K562 (cell line): ENCODE data around the gene NYAP1. TPM values are rescaled to one million over a fixed set of nuclear protein-coding genes. Genes with fewer than 3 reads are reported as not detected.

Source experiments
- ATAC-seq: fragments of 200-7000 bp; cut with Tn5 transposase; 3 replicates; pipeline ENCODE4 v1.9.1; 2020; ENCODE audit warnings: moderate library complexity
- BruUV-seq: library from RNA; stranded (reverse); fragments of 400-500 nt; replicated peaks from 2 replicates; lab custom pipeline; 2021; lab: Mats Ljungman, UMichigan
- CTCF ChIA-PET: fragments of 300-600 bp; formaldehyde crosslinking; extraction: SDS; loops from one replicate; lab custom pipeline; 2021; ENCODE audit warnings: low intra/inter-chr PET ratio; lab: Yijun Ruan, JAX
- POLR2A ChIA-PET: fragments of 300-600, 350-650 bp; sonication (Branson Sonifier 250); formaldehyde crosslinking; extraction: SDS; loops from one replicate; lab custom pipeline; 2021; ENCODE audit warnings: antibody characterized with exemption, inconsistent platforms; lab: Yijun Ruan, JAX
- DNase-seq, 4 experiments: peaks; one replicate each; pipeline versions ENCODE4 v3.0.0 to v3.0.0-alpha.2; 2011 to 2018; ENCODE audit warnings: low spot score in 3 of 4, mixed read lengths in 3 of 4; ENCODE audit errors: extremely low read depth in 1 of 4
- FAIRE-seq: peaks from 2 replicates; lab custom pipeline; 2011; peaks lifted over from hg19 to GRCh38; lab: Jason Lieb, UNC
- H2AFZ ChIP-seq: 2 replicates; pipeline ENCODE4 v1.6.0; 2011; ENCODE audit warnings: low read depth, low read length, control low read depth, inconsistent platforms
- H3K27ac ChIP-seq: fragments of 200-600 bp; 3 replicates; pipeline ENCODE4 v1.8.0; 2011; ENCODE audit warnings: low read depth, mild to moderate bottlenecking, control low read depth, inconsistent platforms, low read length, moderate library complexity, mixed read lengths; ENCODE audit errors: extremely low read depth
- H3K27me3 ChIP-seq, 2 experiments: fragments of 300-600 bp in 1 of 2; 2 replicates in 1 of 2; 3 replicates in 1 of 2; pipeline versions ENCODE4 v1.6.0 to v1.8.0; 2011; ENCODE audit warnings: inconsistent platforms in 2 of 2, low read length in 2 of 2, mild to moderate bottlenecking in 1 of 2, mixed read lengths in 1 of 2, moderate library complexity in 1 of 2; ENCODE audit not compliant: control insufficient read depth in 2 of 2, insufficient read depth in 2 of 2
- H3K36me3 ChIP-seq: fragments of 300-600 bp; 3 replicates; pipeline ENCODE4 v1.8.0; 2011; ENCODE audit warnings: mild to moderate bottlenecking, low read length, inconsistent platforms; ENCODE audit not compliant: control insufficient read depth, insufficient read depth
- H3K4me1 ChIP-seq, 2 experiments: fragments of 200-600 bp in 1 of 2; replicated peaks in 1 of 2; 2 replicates in 1 of 2; 3 replicates in 1 of 2; pipeline versions ENCODE4 v1.5.1 to v1.8.0; 2011; ENCODE audit warnings: inconsistent platforms in 2 of 2, low read length in 2 of 2, mild to moderate bottlenecking in 1 of 2, mixed read lengths in 1 of 2, moderate library complexity in 1 of 2; ENCODE audit not compliant: control insufficient read depth in 2 of 2, insufficient read depth in 2 of 2
- H3K4me2 ChIP-seq: 2 replicates; pipeline ENCODE4 v1.6.1; 2011; ENCODE audit warnings: low read length, control low read depth, inconsistent platforms, mixed read lengths; ENCODE audit not compliant: insufficient read depth
- H3K4me3 ChIP-seq: fragments of 200-600 bp; sonication (generic), shearing (Covaris generic); 2 replicates; pipeline ENCODE4 v1.5.1; 2016; ENCODE audit warnings: control low read depth, inconsistent platforms
- H3K79me2 ChIP-seq: fragments of 200-600 bp; 3 replicates; pipeline ENCODE4 v1.8.0; 2011; ENCODE audit warnings: low read length, inconsistent platforms; ENCODE audit not compliant: control insufficient read depth, insufficient read depth
- H3K9ac ChIP-seq, 2 experiments: 2 replicates each; pipeline versions ENCODE4 v1.6.0 to v1.6.1; 2011; ENCODE audit warnings: low read depth in 2 of 2, low read length in 2 of 2, control low read depth in 1 of 2, inconsistent platforms in 1 of 2, mild to moderate bottlenecking in 1 of 2, mixed read lengths in 1 of 2; ENCODE audit not compliant: insufficient read depth in 1 of 2
- H3K9me1 ChIP-seq: one replicate; pipeline ENCODE4 v1.6.0; 2011; ENCODE audit warnings: inconsistent platforms, mild to moderate bottlenecking, low read length, moderate library complexity; ENCODE audit not compliant: control insufficient read depth, insufficient read depth
- H3K9me3 ChIP-seq: replicated peaks from 2 replicates; pipeline ENCODE4 v1.5.1; 2011; ENCODE audit warnings: low read depth, low read length, inconsistent platforms; ENCODE audit not compliant: control insufficient read depth, insufficient read depth
- H4K20me1 ChIP-seq: replicated peaks from 2 replicates; pipeline ENCODE4 v1.6.1; 2011; ENCODE audit warnings: low read length, inconsistent platforms, mixed read lengths; ENCODE audit not compliant: control insufficient read depth, insufficient read depth
- CHAMP1 ChIP-seq: fragments of 450-650 bp; IDR thresholded peaks from 2 replicates; pipeline ENCODE4 v1.6.1; 2016; ENCODE audit warnings: mild to moderate bottlenecking
- KDM1A ChIP-seq, 2 experiments: fragments of 450-650 bp; IDR thresholded peaks; 2 replicates each; pipeline ENCODE4 v1.6.1; 2016; ENCODE audit warnings: mild to moderate bottlenecking in 2 of 2
- NRF1 ChIP-seq, 2 experiments: fragments of 450-650 bp; IDR thresholded peaks in 1 of 2; conservative IDR thresholded peaks in 1 of 2; 2 replicates each; pipeline ENCODE4 v1.6.1; 2014; ENCODE audit warnings: mild to moderate bottlenecking in 2 of 2
- POLR2AphosphoS5 ChIP-seq: IDR thresholded peaks from 2 replicates; pipeline ENCODE4 v1.6.1; 2011; ENCODE audit warnings: mild to moderate bottlenecking, low read depth, low read length, moderate library complexity; ENCODE audit not compliant: control insufficient read depth, insufficient read depth
- PPARD ChIP-seq: fragments of 250-450 bp; sonication (Bioruptor Pico); IDR thresholded peaks from 2 replicates; pipeline ENCODE4 v1.8.0; 2022; ENCODE audit warnings: inconsistent platforms, mild to moderate bottlenecking, moderate library complexity
- SMAD3 ChIP-seq: fragments of 450-650 bp; formaldehyde crosslinking; conservative IDR thresholded peaks from 2 replicates; pipeline ENCODE4 v1.4.0; 2020; ENCODE audit warnings: mild to moderate bottlenecking
- ZNF121 ChIP-seq: sonication (generic); formaldehyde crosslinking; conservative IDR thresholded peaks from 2 replicates; pipeline ENCODE4 v1.8.0; 2022; ENCODE audit warnings: missing genetic modification reagents
- ZNF407 ChIP-seq: fragments of 450-650 bp; IDR thresholded peaks from 2 replicates; pipeline ENCODE4 v1.6.1; 2016; ENCODE audit warnings: low read depth
- WGBS: fragments of 100-300 bp; shearing (Covaris generic); methylation state at CpG from one replicate; pipeline ENCODE4 v1.1.6; 2016; ENCODE audit warnings: low coverage, mixed read lengths; ENCODE audit not compliant: insufficient coverage; ENCODE audit errors: missing lambda C conversion rate; 5-methylcytosine and 5-hydroxymethylcytosine counted together
- in situ Hi-C: fragments of 300-500 bp; cut with MboI; formaldehyde crosslinking; loops from 4 replicates; pipeline ENCODE4 v1.15.0; 2018; ENCODE audit warnings: inconsistent platforms, mixed read lengths
- intact Hi-C: fragments of 100-400 bp; cut with micrococcal nuclease; formaldehyde crosslinking; loops from 2 replicates; pipeline ENCODE4 v1.14.2; 2022
- polyA plus RNA-seq, 8 experiments: library from polyadenylated mRNA; depleted of rRNA in 4 of 8; stranded (reverse) in 5 of 8; unstranded in 3 of 8; fragments of >200 nt; fragmentation: Nextera tagmentation in 2 of 8; fragmentation: Illumina TruSeq in 1 of 8; extraction: Ambion mirVana in 2 of 8; extraction: Trizol in 1 of 8; gene quantifications; 2 replicates each; pipeline versions ENCODE4 v1.2.1 to v1.2.3, GENCODE V29; 2011 to 2014; ENCODE audit warnings: inconsistent platforms in 1 of 8, missing spikeins in 1 of 8
- total RNA-seq, 7 experiments: library from RNA; depleted of rRNA in 6 of 7; stranded (reverse); fragments of >200 nt in 6 of 7; fragmentation: Illumina TruSeq in 2 of 7; extraction: Trizol in 2 of 7; gene quantifications; 2 replicates each; pipeline versions ENCODE4 v1.2.1 to v1.2.3, GENCODE V29; 2011 to 2021; ENCODE audit warnings: low replicate concordance in 1 of 7

The NYAP1 gene
- total and polyA plus RNA-seq, 9 of the 15 experiments (the other 6 are each of a cell fraction or from before 2014, with no cell fraction given): 0.11 to 0.88 (median 0.22) TPM; not detected in 2

GRCh38 chr7:100444311-100445278, 39.1 kb upstream of the NYAP1 start:
- no peaks in the 10 kb centered on the region for H3K27me3 ChIP-seq
- no peaks in the 10 kb centered on the region for H3K9me3 ChIP-seq
- in situ Hi-C loops: no loop called here
- WGBS: 8% methylated on average over 14 of the region's 14 CpGs
- H3K79me2 ChIP-seq: no peaks in the 10 kb centered on the region; the same call in 2 of the 3 replicates
- BruUV-seq: TSS peak; percentile 76
- intact Hi-C loops: loop anchor here (2.0 kb wide), 1 partner anchor 16 kb away; the partner anchor contains the start of genes MEPCE and ZCWPW1
- H3K36me3 ChIP-seq: no peaks in the 10 kb centered on the region
- H3K9me1 ChIP-seq: no peaks in the 10 kb centered on the region
- peaks cover 29 to 49% of the 10 kb centered on the region in 2 experiments for H3K4me1 ChIP-seq
- no peak overlapping the region for H3K4me3 ChIP-seq
- peak; percentile 81 to 90 (median 84) for DNase-seq
- CTCF ChIA-PET: no interaction called here
- H4K20me1 ChIP-seq: no peaks in the 10 kb centered on the region
- H3K27ac ChIP-seq: peak overlapping the region; percentile 91
- H3K9ac ChIP-seq: peak overlapping the region; percentile 75 to 88
- peak overlapping the region; percentile 96 for H2AFZ ChIP-seq
- FAIRE-seq: peak; percentile 91
- POLR2A ChIA-PET: interaction anchor here (0.5 to 6.1 kb wide), 10 partner anchors 8 to 729 kb away, joined by 3 to 58 read pairs (median 4); partner anchors contain the start of genes FBXO24, MEPCE and ZCWPW1
- peak overlapping the region; percentile 69 for H3K4me2 ChIP-seq
- ATAC-seq: peak; percentile 84
- TF ChIP-seq NRF1 (conservative IDR thresholded peaks at IDR 0.05 in 1 of 2, IDR thresholded peaks at IDR 0.05 in 1 of 2) (peak; percentile 21 to 36; a peak in 2 of 4 replicates), KDM1A (IDR thresholded peaks at IDR 0.05) (peak; percentile 73 to 77), POLR2AphosphoS5 (peak; percentile 51; the same call in 1 of the 2 replicates), ZNF407 (no peak; the same call in 1 of the 2 replicates), ZNF121 (CRISPR knock-in tag) (no peak), PPARD (CRISPR knock-in tag) (no peak), SMAD3 (no peak; the same call in none of the 2 replicates), CHAMP1 (peak; percentile 67; the same call in 1 of the 2 replicates)
